Mononuclear cell (primary cell): ENCODE measurements around the gene ZNF200. TPM values are rescaled to one million over a fixed set of nuclear protein-coding genes. Genes with fewer than 3 reads are reported as not detected.

Experiments
- H3K27me3 ChIP-seq: 2 replicates; pipeline ENCODE4 v1.6.0; 2011; ENCODE audit warnings: low read length, control low read depth; ENCODE audit not compliant: insufficient read depth
- H3K4me1 ChIP-seq: 2 replicates; pipeline ENCODE4 v1.5.1; 2011; ENCODE audit warnings: mild to moderate bottlenecking, low read length, control low read depth; ENCODE audit not compliant: insufficient read depth
- H3K4me3 ChIP-seq: 2 replicates; pipeline ENCODE4 v1.5.1; 2011; ENCODE audit warnings: mild to moderate bottlenecking, low read length, moderate library complexity
- H3K9me3 ChIP-seq: 2 replicates; pipeline ENCODE4 v1.5.1; 2011; ENCODE audit warnings: low read depth, mild to moderate bottlenecking, control low read depth, low read length
- total RNA-seq: library from RNA; depleted of rRNA; stranded (reverse); fragments of >200 nt; gene quantifications from one replicate; pipeline ENCODE4 v1.2.3, GENCODE V29; 2012

ZNF200 gene
- total RNA-seq, 1 donor, result 4.5 TPM

- Histone ChIP-seq H3K27me3 (no peaks in the 10 kb centered on the region), H3K4me1 (peaks cover 57% of the 10 kb centered on the region), H3K9me3 (no peaks in the 10 kb centered on the region), H3K4me3 (peak overlapping the region; percentile 86)
Observed at GRCh38 chr16:3264137-3265036, 29.4 kb upstream of the ZNF200 start.

GRCh38 chr16:3262517-3262916 lies 27.6 kb upstream of the ZNF200 start:
- Histone ChIP-seq H3K4me1 (peaks cover 76% of the 10 kb centered on the region), H3K27me3 (no peaks in the 10 kb centered on the region), H3K9me3 (no peaks in the 10 kb centered on the region), H3K4me3 (no peak overlapping the region)

GRCh38 chr16:3259836-3260235 lies 24.9 kb upstream of the ZNF200 start:
- Histone ChIP-seq H3K4me3 (no peak overlapping the region), H3K4me1 (peaks cover 70% of the 10 kb centered on the region), H3K27me3 (no peaks in the 10 kb centered on the region), H3K9me3 (no peaks in the 10 kb centered on the region)

DNA sequence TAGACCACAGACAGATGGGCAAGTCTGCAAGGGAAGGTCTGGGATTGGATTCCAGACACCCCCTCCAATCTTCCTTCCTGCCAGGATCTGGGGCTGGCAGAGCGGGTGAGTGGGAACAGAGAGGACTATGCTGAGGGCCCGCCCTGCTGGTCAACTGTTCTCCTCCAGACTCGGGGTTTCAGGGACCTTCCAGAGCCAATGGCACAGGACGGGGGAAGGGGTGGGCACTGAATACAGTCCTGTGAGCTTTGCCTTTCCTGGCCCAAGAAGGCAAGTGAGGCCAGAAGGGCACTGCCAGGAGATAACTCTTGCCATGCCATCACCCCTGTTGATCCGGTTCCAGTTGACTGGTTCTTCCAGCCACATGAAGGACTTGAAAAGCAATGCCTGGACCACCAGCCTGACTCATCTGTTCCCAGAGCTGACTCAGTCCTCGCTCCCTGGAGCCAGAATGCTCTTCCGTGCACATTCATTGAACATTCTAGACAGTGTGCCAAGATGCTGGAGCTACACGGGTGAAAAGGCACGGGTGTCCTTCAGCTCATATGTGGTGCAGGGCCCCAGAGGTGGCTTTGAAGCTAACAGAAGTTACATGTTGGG lies 22.0 kb upstream of the ZNF200 start:
- H3K4me1 ChIP-seq, result peaks cover 80% of the 10 kb centered on the region
- H3K27me3 ChIP-seq, result no peaks in the 10 kb centered on the region
- H3K4me3 ChIP-seq, result peak overlapping the region; percentile 57
- H3K9me3 ChIP-seq, result no peaks in the 10 kb centered on the region

GRCh38 chr16:3256146-3256865 lies 21.3 kb upstream of the ZNF200 start, which contains the start of gene MEFV:
Gene MEFV (minus strand): TSS chr16:3256633. CDS start chr16:3256587, 46 bp downstream.
- Histone ChIP-seq H3K4me3 (peak within 1 kb of the TSS; percentile 57), H3K4me1 (peaks cover 82% of the 10 kb centered on the region), H3K9me3 (no peaks in the 10 kb centered on the region), H3K27me3 (no peaks in the 10 kb centered on the region)

DNA sequence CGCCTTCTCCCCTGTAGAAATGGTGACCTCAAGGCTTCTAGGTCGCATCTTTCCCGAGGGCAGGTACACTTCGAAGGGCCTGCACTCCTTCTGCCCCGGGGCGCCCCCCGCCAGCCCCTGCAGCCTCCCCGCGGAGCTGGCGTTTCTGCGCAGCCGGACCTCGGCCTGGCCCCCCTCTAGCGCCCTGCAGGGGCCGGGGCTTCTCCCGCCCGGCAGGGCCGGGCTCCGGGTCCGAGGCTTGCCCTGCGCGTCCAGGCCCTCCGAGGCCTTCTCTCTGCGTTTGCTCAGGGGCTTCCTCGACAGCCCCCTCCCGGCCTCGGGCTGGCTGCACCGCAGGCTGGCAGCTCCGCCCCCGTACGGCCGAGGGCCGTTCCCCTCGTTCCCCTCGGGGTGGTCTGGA lies 19.4 kb upstream of the ZNF200 start:
- H3K4me1 ChIP-seq, result peaks cover 70% of the 10 kb centered on the region

DNA sequence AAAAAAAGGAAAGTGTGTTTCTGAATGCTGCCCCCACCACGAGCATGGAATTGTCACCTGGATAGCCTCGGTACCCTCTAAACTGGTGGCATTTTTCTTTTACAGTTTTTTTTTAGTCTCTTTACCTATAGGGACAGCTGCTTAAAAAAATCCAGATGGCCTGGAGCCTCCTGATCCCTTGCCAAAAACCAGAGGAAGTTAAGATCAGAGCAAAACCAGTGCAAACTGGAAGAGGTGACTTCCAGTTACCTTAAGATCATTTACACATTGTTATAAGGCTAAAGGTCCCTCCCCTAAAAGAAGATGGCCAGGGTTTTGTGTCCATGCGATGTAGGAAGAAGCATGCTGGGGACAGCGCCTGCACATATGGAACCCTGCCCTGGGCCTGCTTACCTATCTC lies 18.0 kb upstream of the ZNF200 start:
- no peak overlapping the region for H3K4me3 ChIP-seq
- H3K27me3 ChIP-seq, result no peaks in the 10 kb centered on the region
- no peaks in the 10 kb centered on the region for H3K9me3 ChIP-seq
- peaks cover 56% of the 10 kb centered on the region for H3K4me1 ChIP-seq

More for the DNA sequence above, 19.4 kb upstream of the ZNF200 start:
- H3K9me3 ChIP-seq, result no peaks in the 10 kb centered on the region
- H3K27me3 ChIP-seq, result no peaks in the 10 kb centered on the region
- H3K4me3 ChIP-seq, result peak overlapping the region; percentile 57

GRCh38 chr16:3249451-3249850 lies 14.5 kb upstream of the ZNF200 start:
- Histone ChIP-seq H3K4me3 (no peak overlapping the region), H3K4me1 (peaks cover 37% of the 10 kb centered on the region), H3K27me3 (no peaks in the 10 kb centered on the region), H3K9me3 (no peaks in the 10 kb centered on the region)

GRCh38 chr16:3249020-3249419 lies 14.1 kb upstream of the ZNF200 start:
- no peaks in the 10 kb centered on the region for H3K9me3 ChIP-seq
- H3K27me3 ChIP-seq, result no peaks in the 10 kb centered on the region
- H3K4me1 ChIP-seq, result peaks cover 37% of the 10 kb centered on the region
- no peak overlapping the region for H3K4me3 ChIP-seq

DNA sequence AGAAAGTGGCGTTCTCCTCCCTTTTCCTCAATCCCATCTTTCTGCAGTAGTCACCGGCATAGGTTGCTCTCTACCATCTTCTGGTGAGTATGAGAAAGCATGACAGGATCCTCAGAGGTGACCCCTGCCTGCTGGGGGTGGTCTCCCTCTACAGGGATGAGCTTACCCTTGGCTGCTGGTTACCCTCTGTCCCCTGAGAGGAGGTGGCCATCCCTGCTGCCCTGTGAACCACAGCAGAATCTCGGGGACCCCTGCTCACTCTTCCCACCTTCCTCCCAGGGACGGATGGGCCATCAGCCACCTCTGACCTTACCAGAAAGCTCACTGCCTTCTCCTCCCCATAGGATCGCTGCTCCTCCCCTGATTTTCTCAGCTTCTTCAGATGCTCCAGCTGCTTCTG lies 13.6 kb upstream of the ZNF200 start:
- Histone ChIP-seq H3K9me3 (no peaks in the 10 kb centered on the region), H3K4me1 (peaks cover 37% of the 10 kb centered on the region), H3K4me3 (no peak overlapping the region), H3K27me3 (no peaks in the 10 kb centered on the region)

DNA sequence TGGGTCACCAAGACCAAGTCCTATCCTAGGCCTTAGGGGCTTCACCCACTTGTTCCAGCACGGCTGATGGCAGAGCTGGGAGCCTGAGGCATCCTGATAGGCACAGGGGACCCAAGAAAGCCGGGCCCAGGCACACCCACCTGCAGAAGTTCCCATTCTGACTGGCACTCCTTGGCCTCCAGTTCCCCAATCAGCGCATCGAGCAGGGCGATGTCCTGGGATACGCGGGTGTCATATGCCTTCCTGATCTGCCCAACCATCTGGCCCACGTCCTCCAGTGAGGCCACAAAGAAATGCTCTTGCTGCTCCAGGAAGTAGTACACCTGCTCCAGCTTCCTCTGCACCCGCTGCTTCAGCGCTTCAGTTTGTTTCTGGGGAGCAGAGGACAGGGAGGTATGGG lies 11.9 kb upstream of the ZNF200 start:
- Histone ChIP-seq H3K9me3 (no peaks in the 10 kb centered on the region), H3K4me1 (peaks cover 29% of the 10 kb centered on the region), H3K27me3 (no peaks in the 10 kb centered on the region), H3K4me3 (no peak overlapping the region)

GRCh38 chr16:3246002-3246401 lies 11.0 kb upstream of the ZNF200 start:
- H3K4me3 ChIP-seq, result no peak overlapping the region
- no peaks in the 10 kb centered on the region for H3K9me3 ChIP-seq
- H3K4me1 ChIP-seq, result peaks cover 20% of the 10 kb centered on the region
- H3K27me3 ChIP-seq, result no peaks in the 10 kb centered on the region

GRCh38 chr16:3243882-3244281 lies 8.9 kb upstream of the ZNF200 start:
- Histone ChIP-seq H3K4me3 (no peak overlapping the region), H3K4me1 (peaks cover 19% of the 10 kb centered on the region), H3K9me3 (no peaks in the 10 kb centered on the region), H3K27me3 (no peaks in the 10 kb centered on the region)

GRCh38 chr16:3242709-3243108 lies 7.8 kb upstream of the ZNF200 start:
- no peaks in the 10 kb centered on the region for H3K27me3 ChIP-seq

GRCh38 chr16:3241761-3242160 lies 6.8 kb upstream of the ZNF200 start:
- H3K27me3 ChIP-seq, result no peaks in the 10 kb centered on the region
- no peak overlapping the region for H3K4me3 ChIP-seq
- H3K4me1 ChIP-seq, result peaks cover 19% of the 10 kb centered on the region

More at GRCh38 chr16:3242709-3243108, 7.8 kb upstream of the ZNF200 start:
- H3K4me3 ChIP-seq, result no peak overlapping the region
- H3K9me3 ChIP-seq, result no peaks in the 10 kb centered on the region
- peaks cover 19% of the 10 kb centered on the region for H3K4me1 ChIP-seq

More at GRCh38 chr16:3241761-3242160, 6.8 kb upstream of the ZNF200 start:
- H3K9me3 ChIP-seq, result no peaks in the 10 kb centered on the region
